Measurements from ENCODE around the gene NGEF. TPM values are rescaled to one million over a fixed set of nuclear protein-coding genes. Genes with fewer than 3 reads are reported as not detected.

The NGEF gene
- total RNA-seq, 1 experiment from 2014 or later: 5.4 TPM

- H3K27me3 Mint-ChIP-seq (ENCODE audit: low read depth): no peaks in the 10 kb centered on the region
- TF ChIP-seq ZNF317 (CRISPR knock-in tag; IDR thresholded peaks at IDR 0.05; ENCODE audit: borderline replicate concordance, low read depth) (no peak), SP1 (CRISPR knock-in tag; conservative IDR thresholded peaks at IDR 0.05) (no peak), IRF1 (CRISPR knock-in tag; IDR thresholded peaks at IDR 0.05) (no peak), FOXJ3 (CRISPR knock-in tag; IDR thresholded peaks at IDR 0.05; ENCODE audit: borderline replicate concordance) (no peak), EMX1 (CRISPR knock-in tag; IDR thresholded peaks at IDR 0.05) (no peak), PRRX2 (CRISPR knock-in tag; IDR thresholded peaks at IDR 0.05) (no peak), ZNF425 (CRISPR knock-in tag; conservative IDR thresholded peaks at IDR 0.05) (no peak), TCF7 (CRISPR knock-in tag; IDR thresholded peaks at IDR 0.05; ENCODE audit: low read depth) (no peak), ZNF423 (CRISPR knock-in tag; IDR thresholded peaks at IDR 0.05) (no peak), USF1 (CRISPR knock-in tag; IDR thresholded peaks at IDR 0.05) (no peak), ZNF232 (CRISPR knock-in tag; IDR thresholded peaks at IDR 0.05) (no peak), ZNF416 (CRISPR knock-in tag; IDR thresholded peaks at IDR 0.05) (no peak), NFE2L1 (CRISPR knock-in tag; IDR thresholded peaks at IDR 0.05) (no peak), MYBL2 (CRISPR knock-in tag; IDR thresholded peaks at IDR 0.05) (no peak), ZNF121 (CRISPR knock-in tag; IDR thresholded peaks at IDR 0.05) (no peak), ZBTB21 (CRISPR knock-in tag; IDR thresholded peaks at IDR 0.05; ENCODE audit: borderline replicate concordance) (no peak), NR3C1 (CRISPR knock-in tag; conservative IDR thresholded peaks at IDR 0.05; ENCODE audit: low read depth) (no peak), ETV6 (CRISPR knock-in tag; IDR thresholded peaks at IDR 0.05) (no peak), USF2 (CRISPR knock-in tag; IDR thresholded peaks at IDR 0.05) (no peak), NR1H2 (CRISPR knock-in tag; IDR thresholded peaks at IDR 0.05) (no peak)
- no peak overlapping the region for H3K4me3 Mint-ChIP-seq
- CTCF ChIA-PET: no interaction called here
- no peaks in the 10 kb centered on the region for H3K36me3 Mint-ChIP-seq
- DNase-seq (ENCODE audit: low spot score) (no peak), ATAC-seq (no peak)
- H3K9me3 Mint-ChIP-seq: no peaks in the 10 kb centered on the region; the same call in 1 of the 2 replicates
- peaks cover 16% of the 10 kb centered on the region for H3K4me1 Mint-ChIP-seq
- POLR2A ChIA-PET: no interaction called here
- H3K27ac Mint-ChIP-seq: no peak overlapping the region
These were observed 36.2 kb downstream of the NGEF start for GRCh38 chr2:232976666-232977437.

GRCh38 chr2:232976176-232976575 lies 36.9 kb downstream of the NGEF start:
- CTCF ChIA-PET: no interaction called here
- peaks cover 10% of the 10 kb centered on the region for H3K4me1 Mint-ChIP-seq
- POLR2A ChIA-PET: no interaction called here
- no peaks in the 10 kb centered on the region for H3K27me3 Mint-ChIP-seq (ENCODE audit: low read depth)
- no peak overlapping the region for H3K27ac Mint-ChIP-seq
- DNase-seq (ENCODE audit: low spot score) (no peak), ATAC-seq (no peak)
- no peak overlapping the region for H3K4me3 Mint-ChIP-seq
- H3K9me3 Mint-ChIP-seq: no peaks in the 10 kb centered on the region; the same call in 1 of the 2 replicates
- H3K36me3 Mint-ChIP-seq: no peaks in the 10 kb centered on the region
- TF ChIP-seq ATF3 (CRISPR knock-in tag; conservative IDR thresholded peaks at IDR 0.05): no peak
- no peak for TF ChIP-seq E2F1 (CRISPR knock-in tag; IDR thresholded peaks at IDR 0.05)
- no peak for TF ChIP-seq SOX15 (CRISPR knock-in tag; IDR thresholded peaks at IDR 0.05)
- TF ChIP-seq ZBTB43 (CRISPR knock-in tag; IDR thresholded peaks at IDR 0.05): no peak
- TF ChIP-seq ZNF317 (CRISPR knock-in tag; IDR thresholded peaks at IDR 0.05; ENCODE audit: borderline replicate concordance, low read depth): no peak
- TF ChIP-seq ZNF263 (CRISPR knock-in tag; IDR thresholded peaks at IDR 0.05; ENCODE audit: low read depth): no peak
- no peak for TF ChIP-seq ZNF121 (CRISPR knock-in tag; IDR thresholded peaks at IDR 0.05)
- TF ChIP-seq MAX (CRISPR knock-in tag; IDR thresholded peaks at IDR 0.05): no peak
- TF ChIP-seq CREB1 (CRISPR knock-in tag; IDR thresholded peaks at IDR 0.05): no peak
- TF ChIP-seq CREM (CRISPR knock-in tag; IDR thresholded peaks at IDR 0.05): no peak
